K562 (cell line): ENCODE measurements around the gene KCNMB2. TPM values are rescaled to one million over a fixed set of nuclear protein-coding genes. Genes with fewer than 3 reads are reported as not detected.

Experiments used
- ATAC-seq: fragments of 200-7000 bp; cut with Tn5 transposase; 3 replicates; pipeline ENCODE4 v1.9.1; 2020; ENCODE audit warnings: moderate library complexity
- BruUV-seq: library from RNA; stranded (reverse); fragments of 400-500 nt; replicated peaks from 2 replicates; lab custom pipeline; 2021; lab: Mats Ljungman, UMichigan
- CTCF ChIA-PET: fragments of 300-600 bp; formaldehyde crosslinking; extraction: SDS; loops from one replicate; lab custom pipeline; 2021; ENCODE audit warnings: low intra/inter-chr PET ratio; lab: Yijun Ruan, JAX
- POLR2A ChIA-PET: fragments of 300-600, 350-650 bp; sonication (Branson Sonifier 250); formaldehyde crosslinking; extraction: SDS; loops from one replicate; lab custom pipeline; 2021; ENCODE audit warnings: antibody characterized with exemption, inconsistent platforms; lab: Yijun Ruan, JAX
- DNase-seq, 4 experiments: peaks; one replicate each; pipeline versions ENCODE4 v3.0.0 to v3.0.0-alpha.2; 2011 to 2018; ENCODE audit warnings: low spot score in 3 of 4, mixed read lengths in 3 of 4; ENCODE audit errors: extremely low read depth in 1 of 4
- FAIRE-seq: peaks from 2 replicates; lab custom pipeline; 2011; peaks lifted over from hg19 to GRCh38; lab: Jason Lieb, UNC
- H2AFZ ChIP-seq: 2 replicates; pipeline ENCODE4 v1.6.0; 2011; ENCODE audit warnings: low read depth, low read length, control low read depth, inconsistent platforms
- H3K27ac ChIP-seq: fragments of 200-600 bp; 3 replicates; pipeline ENCODE4 v1.8.0; 2011; ENCODE audit warnings: low read depth, mild to moderate bottlenecking, control low read depth, inconsistent platforms, low read length, moderate library complexity, mixed read lengths; ENCODE audit errors: extremely low read depth
- H3K27me3 ChIP-seq, 2 experiments: fragments of 300-600 bp in 1 of 2; 2 replicates in 1 of 2; 3 replicates in 1 of 2; pipeline versions ENCODE4 v1.6.0 to v1.8.0; 2011; ENCODE audit warnings: inconsistent platforms in 2 of 2, low read length in 2 of 2, mild to moderate bottlenecking in 1 of 2, mixed read lengths in 1 of 2, moderate library complexity in 1 of 2; ENCODE audit not compliant: control insufficient read depth in 2 of 2, insufficient read depth in 2 of 2
- H3K36me3 ChIP-seq: fragments of 300-600 bp; 3 replicates; pipeline ENCODE4 v1.8.0; 2011; ENCODE audit warnings: mild to moderate bottlenecking, low read length, inconsistent platforms; ENCODE audit not compliant: control insufficient read depth, insufficient read depth
- H3K4me1 ChIP-seq, 2 experiments: fragments of 200-600 bp in 1 of 2; replicated peaks in 1 of 2; 2 replicates in 1 of 2; 3 replicates in 1 of 2; pipeline versions ENCODE4 v1.5.1 to v1.8.0; 2011; ENCODE audit warnings: inconsistent platforms in 2 of 2, low read length in 2 of 2, mild to moderate bottlenecking in 1 of 2, mixed read lengths in 1 of 2, moderate library complexity in 1 of 2; ENCODE audit not compliant: control insufficient read depth in 2 of 2, insufficient read depth in 2 of 2
- H3K4me2 ChIP-seq: 2 replicates; pipeline ENCODE4 v1.6.1; 2011; ENCODE audit warnings: low read length, control low read depth, inconsistent platforms, mixed read lengths; ENCODE audit not compliant: insufficient read depth
- H3K4me3 ChIP-seq: fragments of 200-600 bp; sonication (generic), shearing (Covaris generic); 2 replicates; pipeline ENCODE4 v1.5.1; 2016; ENCODE audit warnings: control low read depth, inconsistent platforms
- H3K79me2 ChIP-seq: fragments of 200-600 bp; 3 replicates; pipeline ENCODE4 v1.8.0; 2011; ENCODE audit warnings: low read length, inconsistent platforms; ENCODE audit not compliant: control insufficient read depth, insufficient read depth
- H3K9ac ChIP-seq, 2 experiments: 2 replicates each; pipeline versions ENCODE4 v1.6.0 to v1.6.1; 2011; ENCODE audit warnings: low read depth in 2 of 2, low read length in 2 of 2, control low read depth in 1 of 2, inconsistent platforms in 1 of 2, mild to moderate bottlenecking in 1 of 2, mixed read lengths in 1 of 2; ENCODE audit not compliant: insufficient read depth in 1 of 2
- H3K9me1 ChIP-seq: one replicate; pipeline ENCODE4 v1.6.0; 2011; ENCODE audit warnings: inconsistent platforms, mild to moderate bottlenecking, low read length, moderate library complexity; ENCODE audit not compliant: control insufficient read depth, insufficient read depth
- H3K9me3 ChIP-seq: replicated peaks from 2 replicates; pipeline ENCODE4 v1.5.1; 2011; ENCODE audit warnings: low read depth, low read length, inconsistent platforms; ENCODE audit not compliant: control insufficient read depth, insufficient read depth
- H4K20me1 ChIP-seq: replicated peaks from 2 replicates; pipeline ENCODE4 v1.6.1; 2011; ENCODE audit warnings: low read length, inconsistent platforms, mixed read lengths; ENCODE audit not compliant: control insufficient read depth, insufficient read depth
- PRDM10 ChIP-seq: fragments of 450-650 bp; IDR thresholded peaks from 2 replicates; pipeline ENCODE4 v1.6.1; 2018; ENCODE audit not compliant: partially characterized antibody
- RBM14 ChIP-seq: fragments of 200-400 bp; formaldehyde crosslinking; IDR thresholded peaks from 2 replicates; pipeline ENCODE4 v1.6.1; 2018; ENCODE audit warnings: low read depth, mild to moderate bottlenecking, low read length, moderate library complexity, borderline replicate concordance; ENCODE audit not compliant: insufficient read depth
- ZNF121 ChIP-seq: sonication (generic); formaldehyde crosslinking; conservative IDR thresholded peaks from 2 replicates; pipeline ENCODE4 v1.8.0; 2022; ENCODE audit warnings: missing genetic modification reagents
- WGBS: fragments of 100-300 bp; shearing (Covaris generic); methylation state at CpG from one replicate; pipeline ENCODE4 v1.1.6; 2016; ENCODE audit warnings: low coverage, mixed read lengths; ENCODE audit not compliant: insufficient coverage; ENCODE audit errors: missing lambda C conversion rate; 5-methylcytosine and 5-hydroxymethylcytosine counted together
- in situ Hi-C: fragments of 300-500 bp; cut with MboI; formaldehyde crosslinking; loops from 4 replicates; pipeline ENCODE4 v1.15.0; 2018; ENCODE audit warnings: inconsistent platforms, mixed read lengths
- intact Hi-C: fragments of 100-400 bp; cut with micrococcal nuclease; formaldehyde crosslinking; loops from 2 replicates; pipeline ENCODE4 v1.14.2; 2022
- polyA plus RNA-seq, 8 experiments: library from polyadenylated mRNA; depleted of rRNA in 4 of 8; stranded (reverse) in 5 of 8; unstranded in 3 of 8; fragments of >200 nt; fragmentation: Nextera tagmentation in 2 of 8; fragmentation: Illumina TruSeq in 1 of 8; extraction: Ambion mirVana in 2 of 8; extraction: Trizol in 1 of 8; gene quantifications; 2 replicates each; pipeline versions ENCODE4 v1.2.1 to v1.2.3, GENCODE V29; 2011 to 2014; ENCODE audit warnings: inconsistent platforms in 1 of 8, missing spikeins in 1 of 8
- total RNA-seq, 7 experiments: library from RNA; depleted of rRNA in 6 of 7; stranded (reverse); fragments of >200 nt in 6 of 7; fragmentation: Illumina TruSeq in 2 of 7; extraction: Trizol in 2 of 7; gene quantifications; 2 replicates each; pipeline versions ENCODE4 v1.2.1 to v1.2.3, GENCODE V29; 2011 to 2021; ENCODE audit warnings: low replicate concordance in 1 of 7

KCNMB2 gene
- total and polyA plus RNA-seq, 9 of the 15 experiments (the other 6 are each of a cell fraction or from before 2014, with no cell fraction given), result 0.04 to 0.15 TPM; not detected in 7

DNA sequence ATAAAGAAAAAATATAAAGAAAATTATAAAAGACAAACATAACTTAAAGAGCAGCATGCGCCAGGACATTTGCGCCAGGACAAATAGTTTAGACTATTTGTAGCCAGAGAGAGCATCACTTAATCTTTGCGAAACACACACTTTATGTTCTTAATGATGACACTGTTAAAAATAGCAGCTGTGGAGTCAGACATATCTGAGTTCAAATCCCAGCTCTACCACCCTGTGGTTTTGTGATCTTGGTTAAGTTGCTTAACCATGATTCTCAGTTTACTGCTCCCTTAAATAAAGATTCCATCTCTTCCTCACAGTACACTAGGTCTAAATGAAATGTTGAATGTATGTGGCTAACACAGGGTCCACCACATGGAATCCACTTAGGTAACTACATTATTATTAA lies 31.4 kb downstream of the KCNMB2 start:
- TF ChIP-seq RBM14, result no peak
- TF ChIP-seq PRDM10, result no peak
- no peak for TF ChIP-seq ZNF121
- no peak overlapping the region for H3K9ac ChIP-seq
- no peak for ATAC-seq
- BruUV-seq, result no TSS peak
- no peak for FAIRE-seq
- H2AFZ ChIP-seq, result no peak overlapping the region
- DNase-seq, result no peak
- H3K4me3 ChIP-seq, result no peak overlapping the region
- no peaks in the 10 kb centered on the region for H3K4me1 ChIP-seq
- H3K27ac ChIP-seq, result no peak overlapping the region
- H3K79me2 ChIP-seq, result no peaks in the 10 kb centered on the region
- H3K9me3 ChIP-seq, result no peaks in the 10 kb centered on the region
- H4K20me1 ChIP-seq, result no peaks in the 10 kb centered on the region
- CTCF ChIA-PET, result no interaction called here
- no peak overlapping the region for H3K4me2 ChIP-seq
- intact Hi-C loops (no loop called here), in situ Hi-C loops (no loop called here)
- no peaks in the 10 kb centered on the region for H3K9me1 ChIP-seq
- H3K27me3 ChIP-seq, result no peaks in the 10 kb centered on the region
- 11% methylated on average over 3 of the region's 3 CpGs for WGBS
- POLR2A ChIA-PET, result no interaction called here
- H3K36me3 ChIP-seq, result no peaks in the 10 kb centered on the region
